Activated T-cell treated with anti-CD3 and anti-CD28 coated beads for 4 hours (primary cell): ENCODE data around the gene ZP3.
"Not testable (repeated sequence)": the region's sequence is repeated elsewhere in the genome, so short reads cannot be mapped to it uniquely, and the experiment has no call there.

Experiments used
- DNase-seq: peaks from one replicate; pipeline ENCODE4 v3.0.0-alpha.2; 2020

Gene ZP3

DNA sequence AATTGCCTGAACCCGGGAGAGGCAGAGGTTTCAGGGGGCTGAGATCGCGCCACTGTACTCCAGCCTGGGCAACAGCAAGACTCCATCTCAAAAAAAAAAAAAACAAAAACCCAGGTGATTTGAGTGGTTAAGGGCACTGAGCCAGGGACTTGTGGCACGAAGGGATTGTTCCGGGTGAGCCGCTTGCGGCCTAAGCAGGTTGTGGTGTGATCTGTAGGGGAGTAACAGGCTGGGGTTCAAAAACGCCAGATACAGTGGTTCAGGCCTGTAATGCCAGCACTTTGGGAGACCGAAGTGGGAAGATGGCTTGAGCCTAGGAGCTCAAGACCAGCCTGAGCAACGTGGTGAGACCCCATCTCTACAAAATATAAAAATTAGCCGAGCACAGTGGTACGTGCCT, 19.1 kb downstream of the ZP3 start:
- DNase-seq, result not testable (repeated sequence)

DNA sequence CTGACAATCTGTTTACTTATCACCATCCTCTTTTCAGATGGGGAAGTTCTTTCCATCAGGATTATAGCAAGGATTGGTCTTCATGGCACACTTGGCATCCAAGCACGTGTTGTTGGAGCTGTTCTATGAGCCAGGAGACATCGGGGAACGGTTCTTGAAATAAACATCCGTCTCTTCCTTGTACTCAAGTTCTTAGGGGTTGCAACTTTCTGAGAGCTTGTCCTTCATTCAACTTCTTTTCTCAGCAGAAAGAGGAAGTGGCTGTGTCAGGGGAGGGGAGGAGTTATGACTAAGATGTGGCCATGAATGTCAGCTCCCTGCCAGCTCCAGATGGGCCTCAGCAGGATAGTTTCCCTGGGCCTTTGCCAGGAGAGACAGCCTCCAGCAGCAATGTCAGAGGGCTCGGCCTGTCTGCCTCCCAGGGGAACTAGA, 20.8 kb downstream of the ZP3 start:
- not testable (repeated sequence) for DNase-seq

- not testable (repeated sequence) for DNase-seq
Measured at GRCh38 chr7:76457017-76457416, 32.3 kb downstream of the ZP3 start.

DNA sequence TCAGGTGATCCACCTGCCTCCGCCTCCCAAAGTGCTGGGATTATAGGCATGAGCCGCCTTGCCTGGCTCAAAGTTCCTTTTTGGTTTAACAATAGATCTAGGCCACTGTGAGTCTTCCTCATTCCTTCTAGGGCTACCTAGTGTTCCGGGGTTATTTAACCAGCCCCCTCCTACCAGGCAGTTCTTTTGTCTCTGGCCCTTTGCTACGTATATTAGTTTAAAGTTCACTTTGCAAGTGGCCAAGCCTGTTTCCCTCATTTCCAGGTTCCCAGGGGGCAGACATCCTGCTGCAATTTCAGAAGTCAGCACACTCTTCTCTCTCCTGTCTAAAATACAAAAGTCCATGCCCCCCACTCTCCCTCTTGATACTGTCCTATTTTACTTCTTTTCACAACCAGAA, 33.8 kb downstream of the ZP3 start:
- not testable (repeated sequence) for DNase-seq

DNA sequence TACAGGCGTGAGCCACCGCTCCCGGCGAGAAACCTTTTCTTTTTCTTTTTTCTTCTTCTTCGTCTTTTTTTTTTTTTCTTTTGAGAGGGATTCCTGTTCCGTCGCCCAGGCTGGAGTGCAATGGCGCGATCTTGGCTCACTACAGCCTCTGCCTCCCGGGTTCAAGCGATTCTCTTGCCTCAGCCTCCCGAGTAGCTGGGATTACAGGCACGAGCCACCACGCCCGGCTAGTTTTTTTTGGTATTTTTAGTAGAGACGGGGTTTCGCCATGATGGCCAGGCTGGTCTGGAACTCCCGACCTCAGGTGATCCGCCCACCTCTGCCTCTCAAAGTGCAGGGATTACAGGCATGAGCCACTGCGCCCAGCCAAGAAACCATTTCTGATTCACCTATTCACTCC, 36.0 kb downstream of the ZP3 start:
- not testable (repeated sequence) for DNase-seq

- DNase-seq, result peak; percentile 11
Measured at GRCh38 chr7:76461464-76462101, 36.8 kb downstream of the ZP3 start, which contains the start of gene DTX2. Gene DTX2, plus strand, starts transcription at chr7:76461709. Its CDS starts 18,801 bp downstream, at chr7:76480510.

DNA sequence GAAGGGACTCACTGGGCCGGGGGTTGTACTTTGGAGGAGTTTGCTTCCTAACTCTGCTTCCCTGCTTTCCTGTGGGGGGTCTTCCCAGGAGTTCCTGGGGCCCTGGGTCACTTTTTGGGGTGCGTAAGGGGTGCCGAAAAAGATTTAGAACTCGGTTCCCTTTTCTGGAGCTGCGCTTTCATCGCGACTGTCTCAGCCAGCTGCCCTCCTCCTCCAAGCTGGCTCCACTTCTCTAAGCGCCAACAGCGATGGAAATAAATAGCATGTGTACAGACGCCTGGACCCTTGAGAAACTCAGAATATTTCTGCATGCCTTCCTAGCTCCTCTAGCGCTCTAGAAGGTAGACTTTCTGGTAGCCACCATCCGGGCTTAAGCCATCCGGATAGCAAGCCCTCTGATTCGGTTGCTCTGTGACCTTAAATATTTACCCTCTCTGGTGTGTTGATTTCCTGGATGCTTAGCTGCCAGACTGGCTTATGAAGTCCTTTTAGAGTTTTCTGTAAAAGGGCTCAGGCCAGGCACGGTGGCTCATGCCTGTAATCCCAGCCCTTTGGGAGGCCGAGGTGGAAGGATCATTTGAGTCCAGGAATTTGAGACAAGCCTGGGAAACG, 37.6 kb downstream of the ZP3 start:
- DNase-seq, result not testable (repeated sequence)

GRCh38 chr7:76464959-76465358, 40.2 kb downstream of the ZP3 start:
- DNase-seq, result not testable (repeated sequence)

DNA sequence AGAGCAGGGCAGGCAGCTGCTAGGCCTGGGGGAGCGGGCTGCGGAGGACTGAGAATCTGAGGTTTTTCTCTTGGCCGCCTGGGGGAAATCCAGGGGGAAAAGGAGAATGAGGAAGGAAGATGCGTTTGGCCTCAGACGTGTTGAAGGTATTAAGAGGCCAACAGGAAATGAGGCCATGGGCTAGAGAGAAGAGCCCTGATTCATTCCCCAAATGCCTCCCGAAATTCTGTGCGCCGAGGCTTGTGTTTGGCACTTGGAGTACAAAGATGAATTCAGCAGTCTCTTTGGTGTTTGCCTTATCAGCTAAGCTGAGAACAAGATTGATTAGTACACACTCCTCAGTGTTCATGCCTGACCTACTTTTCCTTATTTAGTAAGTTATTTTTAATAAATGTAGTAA, 41.2 kb downstream of the ZP3 start:
- DNase-seq, result not testable (repeated sequence)

DNA sequence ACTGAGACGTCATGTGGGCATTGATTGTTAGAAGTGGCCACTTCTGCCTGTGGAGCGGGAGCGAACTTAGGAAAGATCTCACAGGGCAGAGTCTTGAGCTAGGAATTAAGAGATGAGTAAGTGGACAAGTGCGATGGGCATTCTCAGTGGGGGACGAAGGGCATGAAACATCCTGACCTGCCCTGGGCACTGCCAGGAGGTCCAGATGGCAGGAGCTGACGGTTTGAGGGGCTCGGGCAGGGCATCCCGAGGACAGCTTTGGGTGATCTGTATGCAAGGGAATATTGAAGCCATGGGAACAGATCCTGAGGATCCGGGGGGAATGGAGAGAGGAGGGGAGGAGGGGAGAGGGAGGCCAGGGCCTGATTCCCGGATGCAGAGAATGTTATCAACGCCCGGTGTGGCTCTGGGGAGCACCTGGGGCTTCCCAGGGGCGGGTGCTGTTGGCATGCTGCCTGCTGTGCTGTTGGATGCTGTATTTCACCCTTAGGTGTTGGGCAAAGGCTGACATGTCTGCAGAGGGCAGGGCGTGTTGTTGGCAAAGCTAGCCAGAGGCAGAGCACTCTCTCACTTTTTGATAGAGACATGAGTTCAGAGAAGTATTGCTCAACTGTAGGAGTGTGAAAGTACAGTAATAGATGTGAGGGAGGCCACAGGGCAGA, 43.1 kb downstream of the ZP3 start:
- not testable (repeated sequence) for DNase-seq

DNA sequence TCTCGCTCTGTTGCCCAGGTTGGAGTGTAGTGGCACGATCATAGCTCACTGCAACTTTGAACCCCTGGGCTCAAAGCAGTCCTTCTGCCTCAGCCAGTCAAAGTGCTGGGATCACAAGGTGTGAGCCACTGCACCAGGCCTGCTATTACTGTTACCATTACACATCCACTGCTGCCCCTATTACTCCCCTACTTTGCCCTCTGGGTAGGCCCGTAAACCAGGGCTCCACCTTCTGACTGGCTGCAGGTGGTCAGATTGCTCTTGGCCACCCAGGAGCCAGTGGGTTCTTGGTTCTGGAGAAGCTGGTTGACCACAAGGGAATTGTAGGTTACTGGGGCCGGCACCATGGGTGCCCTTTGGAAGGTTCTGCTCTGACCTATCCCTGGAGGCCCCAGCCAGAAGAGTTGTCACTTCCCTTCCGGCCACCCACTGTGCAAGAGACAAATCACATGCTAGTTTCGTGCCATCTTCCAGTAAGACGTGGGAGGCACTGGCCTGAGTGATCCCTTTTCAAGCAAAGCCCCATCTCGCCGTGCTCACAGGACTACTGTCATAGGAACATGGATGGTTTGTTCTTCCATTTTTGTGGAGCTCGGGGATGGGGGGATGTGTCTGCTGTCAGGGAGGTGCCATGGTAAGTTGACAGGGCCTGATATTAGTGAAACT, 46.9 kb downstream of the ZP3 start:
- DNase-seq, result not testable (repeated sequence)

GRCh38 chr7:76473097-76473496, 48.3 kb downstream of the ZP3 start:
- not testable (repeated sequence) for DNase-seq

DNA sequence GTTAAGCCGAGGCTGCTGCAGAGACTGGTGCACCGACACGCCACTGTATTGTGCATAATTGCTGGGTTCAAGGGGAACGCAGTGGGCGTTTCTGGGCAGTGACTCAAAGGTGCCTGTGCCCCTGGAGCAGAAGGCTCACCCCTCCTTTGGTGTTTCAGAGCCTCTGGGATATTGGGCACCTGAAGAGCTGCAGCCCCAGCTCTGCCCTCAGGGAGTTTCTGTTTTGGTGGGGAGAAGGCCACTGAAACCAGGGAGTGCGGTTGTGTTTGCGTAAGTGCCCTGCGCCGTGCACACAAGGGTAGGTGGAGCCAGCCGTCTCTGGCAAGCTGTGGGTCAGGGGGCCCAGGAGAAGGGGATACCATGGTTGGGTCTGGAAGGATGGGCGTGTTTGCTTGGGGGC, 51.5 kb downstream of the ZP3 start:
- not testable (repeated sequence) for DNase-seq

DNA sequence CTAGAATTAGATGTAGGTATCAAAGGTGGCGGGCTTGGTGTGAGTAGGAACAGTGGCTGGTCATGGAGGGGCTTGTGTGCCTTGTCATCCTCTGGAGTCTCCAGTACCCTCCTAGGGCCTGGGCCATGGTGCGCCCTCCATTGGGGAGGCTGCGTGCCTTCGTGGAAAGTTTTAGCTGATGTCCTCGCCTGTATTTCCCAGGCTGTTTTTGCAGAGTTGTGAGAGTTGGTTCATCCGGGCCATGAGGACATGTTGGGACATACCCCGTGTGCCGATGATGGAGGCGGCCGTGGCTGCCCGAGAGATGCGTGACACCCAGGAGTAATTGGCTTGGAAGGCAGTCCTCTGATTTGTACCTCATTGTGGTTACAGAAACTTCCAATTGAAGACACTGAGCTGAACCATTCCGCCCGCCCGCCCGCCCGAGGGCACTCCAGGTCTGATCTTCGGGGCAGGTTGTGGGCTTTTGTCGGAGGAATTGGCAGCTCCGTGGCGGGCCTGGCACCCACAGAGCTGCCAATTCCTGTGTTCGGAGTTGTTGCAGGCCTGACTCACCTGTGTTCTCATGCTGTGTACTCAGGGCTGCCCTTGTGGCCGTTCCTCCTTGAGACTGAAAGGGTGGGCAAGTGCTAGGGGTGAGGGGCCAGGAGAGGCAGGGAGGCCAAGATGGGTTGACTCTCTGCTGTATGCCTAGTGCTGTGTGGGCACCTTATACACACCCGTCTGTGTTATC, 52.2 kb downstream of the ZP3 start:
- not testable (repeated sequence) for DNase-seq

- not testable (repeated sequence) for DNase-seq
Measured at GRCh38 chr7:76479628-76480027, 54.9 kb downstream of the ZP3 start.

- DNase-seq, result not testable (repeated sequence)
Measured at GRCh38 chr7:76480403-76481253, 55.9 kb downstream of the ZP3 start.

GRCh38 chr7:76482660-76483059, 57.9 kb downstream of the ZP3 start:
- DNase-seq, result not testable (repeated sequence)

DNA sequence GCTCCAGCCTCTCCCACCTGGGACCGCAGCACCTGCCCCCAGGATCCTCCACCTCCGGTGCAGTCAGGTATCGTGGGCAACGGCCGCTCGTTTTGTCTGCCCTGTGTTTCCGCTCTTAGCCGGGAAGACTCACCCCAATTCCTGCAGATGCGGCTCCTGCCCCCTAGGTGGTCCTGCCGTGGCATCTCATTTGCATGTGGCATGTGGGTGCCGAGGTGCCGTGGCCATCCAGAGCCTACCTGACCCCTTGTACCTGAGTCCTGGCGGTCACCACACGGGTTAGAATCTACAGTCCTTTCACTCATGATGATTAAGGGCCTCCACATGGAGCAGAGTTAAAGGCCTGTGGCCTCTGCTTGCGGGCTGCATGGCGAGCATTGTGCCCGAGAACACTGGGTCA, 58.3 kb downstream of the ZP3 start:
- not testable (repeated sequence) for DNase-seq

GRCh38 chr7:76484456-76484855, 59.7 kb downstream of the ZP3 start:
- not testable (repeated sequence) for DNase-seq

GRCh38 chr7:76485822-76486610, 61.3 kb downstream of the ZP3 start:
- not testable (repeated sequence) for DNase-seq

- DNase-seq, result not testable (repeated sequence)
Measured at GRCh38 chr7:76486618-76487017, 61.9 kb downstream of the ZP3 start.
